HG03196 (cell line): ENCODE results near the gene TMEM38A.
"Not testable (repeated sequence)": the region's sequence is repeated elsewhere in the genome, so short reads cannot be mapped to it uniquely, and the experiment has no call there.

Experiments
- ATAC-seq: cut with Tn5 transposase; IDR thresholded peaks from one replicate; pipeline ENCODE4 v1.9.1; 2021; ENCODE audit not compliant: unreplicated experiment

Gene TMEM38A

DNA sequence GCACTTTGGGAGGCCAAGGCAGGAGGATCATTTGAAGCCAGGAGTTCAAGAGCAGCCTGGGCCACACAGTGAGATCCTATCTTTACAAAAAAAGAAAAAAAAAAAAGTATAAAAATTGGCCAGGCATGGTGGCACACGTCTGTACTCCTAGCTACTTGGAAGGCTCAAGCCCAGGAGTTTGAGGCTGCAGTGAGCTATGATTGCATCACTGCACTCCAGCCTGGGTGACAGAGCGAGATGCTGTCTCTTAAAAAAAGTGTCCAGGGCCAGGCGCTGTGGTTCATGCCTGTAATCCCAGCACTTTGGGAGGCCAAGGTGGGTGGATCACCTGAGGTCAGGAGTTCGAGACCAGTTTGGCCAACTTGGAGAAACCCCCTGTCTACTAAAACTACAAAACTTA, 12.9 kb downstream of the TMEM38A start:
- ATAC-seq, result not testable (repeated sequence)

DNA sequence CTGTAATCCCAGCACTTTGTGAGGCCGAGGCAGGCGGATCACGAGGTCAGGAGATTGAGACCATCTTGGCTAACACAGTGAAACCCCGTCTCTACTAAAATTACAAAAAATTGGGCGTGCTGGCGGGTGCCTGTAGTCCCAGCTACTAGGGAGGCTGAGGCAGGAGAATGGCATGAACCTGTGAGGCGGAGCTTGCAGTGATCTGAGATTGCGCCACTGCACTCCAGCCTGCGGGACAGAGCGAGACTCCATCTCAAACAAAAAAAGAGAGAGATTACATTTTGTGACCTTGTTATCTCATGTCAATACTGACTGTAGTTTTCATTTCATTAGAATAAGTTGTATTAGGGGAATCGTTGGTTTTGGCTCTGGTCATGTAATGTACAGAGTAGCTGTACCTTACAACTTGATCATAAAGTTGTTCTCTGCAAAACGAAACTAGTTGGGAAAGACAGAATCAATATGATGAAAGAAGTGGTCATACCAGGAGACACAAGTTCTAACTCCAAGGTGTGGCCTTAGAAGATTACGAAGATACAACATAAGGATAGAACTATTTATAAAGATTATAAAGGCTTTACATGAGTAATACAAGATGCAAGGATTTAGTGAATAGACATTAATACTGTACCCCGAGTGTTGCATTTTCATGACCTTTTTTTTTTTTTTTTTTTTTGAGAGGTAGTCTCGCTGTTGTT, 15.3 kb downstream of the TMEM38A start:
- ATAC-seq, result no peak

DNA sequence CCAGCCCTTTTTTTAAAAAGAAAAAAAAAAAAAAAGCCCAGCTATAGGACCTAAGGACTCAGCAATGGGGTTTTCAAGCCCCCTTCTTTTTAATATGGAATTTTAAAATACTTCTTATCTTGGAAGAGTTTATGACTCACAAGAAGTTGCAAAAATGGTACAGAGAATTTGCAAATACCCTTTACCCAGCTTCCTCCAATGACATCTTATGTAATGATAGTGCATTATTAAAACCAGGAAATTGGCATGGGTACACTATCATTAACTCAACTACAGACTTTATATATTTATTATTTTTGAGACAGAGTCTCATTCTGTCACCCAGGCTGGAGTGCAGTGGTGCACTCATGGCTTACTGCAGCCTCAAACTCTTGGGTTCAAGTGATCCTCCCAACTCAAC, 16.1 kb downstream of the TMEM38A start:
- no peak for ATAC-seq

DNA sequence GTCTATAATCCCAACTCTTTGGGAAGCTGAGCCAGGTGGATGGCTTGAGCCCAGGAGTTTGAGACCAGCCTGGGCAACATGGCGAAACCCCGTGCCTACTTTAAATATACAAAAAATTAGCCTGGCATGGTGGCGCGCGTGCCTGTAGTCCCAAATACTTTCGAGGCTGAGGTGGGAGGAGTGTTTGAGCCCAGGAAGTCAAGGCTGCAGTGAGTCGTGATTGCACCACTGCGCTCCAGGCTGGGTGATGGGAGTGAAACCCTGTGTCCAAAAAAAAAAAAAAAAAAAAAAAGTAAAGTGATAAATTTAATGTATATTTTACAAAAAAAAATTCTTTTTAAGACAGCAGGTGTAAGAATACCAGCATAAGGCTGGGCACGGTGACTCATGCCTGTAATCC, 17.6 kb downstream of the TMEM38A start:
- no peak for ATAC-seq

DNA sequence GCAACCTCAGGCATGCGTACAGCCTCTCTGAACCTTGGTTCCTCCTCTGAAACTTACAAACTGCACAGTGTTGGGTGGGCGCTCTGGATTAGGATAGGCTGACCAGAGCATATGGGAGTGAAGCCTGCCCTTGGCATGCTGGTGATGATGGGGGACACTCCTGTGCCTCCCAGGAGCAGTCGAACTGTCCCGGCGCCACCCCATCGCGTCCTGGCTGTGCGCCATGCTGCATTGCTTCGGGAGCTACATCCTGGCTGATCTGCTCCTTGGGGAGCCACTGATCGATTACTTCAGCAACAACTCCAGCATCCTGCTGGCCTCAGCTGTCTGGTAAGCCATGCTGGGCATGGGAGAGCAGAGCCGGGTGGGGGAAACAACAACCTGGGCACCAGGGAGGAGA, 18.9 kb downstream of the TMEM38A start:
- ATAC-seq, result no peak

DNA sequence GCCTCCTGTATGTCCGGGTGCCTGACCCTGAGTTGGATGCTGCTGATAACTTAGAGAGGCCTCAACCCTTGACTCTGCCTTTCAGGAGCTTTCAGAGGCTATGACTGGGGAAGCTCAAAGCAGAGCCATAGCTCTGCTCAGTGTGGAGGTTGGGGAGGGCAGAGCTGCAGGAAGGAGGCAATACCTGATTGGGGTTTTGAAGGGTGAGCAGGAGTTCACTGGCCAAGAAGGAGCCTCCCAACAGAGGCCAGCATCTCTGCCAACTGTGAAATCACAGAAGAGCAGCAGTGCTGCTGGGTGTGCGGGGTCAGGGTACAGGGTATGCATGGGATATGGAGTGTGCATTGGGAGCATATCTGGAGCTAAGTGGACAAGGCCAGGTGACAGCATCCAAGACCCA, 21.6 kb downstream of the TMEM38A start:
- ATAC-seq, result no peak

DNA sequence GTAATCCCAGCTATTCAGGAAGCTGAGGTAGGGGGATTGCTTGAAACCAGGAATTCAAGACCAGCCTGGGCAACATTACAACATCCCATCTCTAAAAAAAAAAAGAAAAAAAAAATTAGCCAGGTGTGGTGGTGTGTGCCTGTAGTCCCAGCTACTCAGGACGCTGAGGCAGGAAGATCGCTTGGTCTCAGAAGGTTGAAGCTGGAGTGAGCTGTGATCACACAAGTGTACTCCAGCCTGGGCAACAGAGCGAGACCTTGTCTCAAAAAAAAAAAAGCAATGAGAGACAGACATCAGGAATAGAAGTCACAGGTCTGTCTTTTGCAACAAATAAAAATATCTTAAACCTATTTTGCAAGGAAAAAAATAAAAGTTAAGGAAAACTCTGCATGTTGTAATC, 23.3 kb downstream of the TMEM38A start:
- no peak for ATAC-seq

DNA sequence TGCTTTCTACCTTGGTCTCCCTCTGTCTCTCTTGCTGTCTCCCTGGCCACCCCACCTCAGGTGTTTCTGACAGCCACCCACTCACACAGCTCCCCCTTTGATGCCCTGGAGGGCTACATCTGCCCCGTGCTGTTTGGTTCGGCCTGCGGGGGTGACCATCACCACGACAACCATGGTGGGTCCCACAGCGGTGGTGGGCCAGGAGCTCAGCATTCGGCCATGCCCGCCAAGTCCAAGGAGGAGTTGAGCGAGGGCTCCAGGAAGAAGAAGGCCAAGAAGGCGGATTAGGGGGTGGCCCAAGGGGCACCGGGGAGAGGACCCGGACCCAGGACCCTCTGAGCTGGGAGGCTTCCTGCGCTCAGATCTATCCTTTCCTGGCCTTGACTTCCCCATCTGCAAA, 27.1 kb downstream of the TMEM38A start:
- no peak for ATAC-seq

DNA sequence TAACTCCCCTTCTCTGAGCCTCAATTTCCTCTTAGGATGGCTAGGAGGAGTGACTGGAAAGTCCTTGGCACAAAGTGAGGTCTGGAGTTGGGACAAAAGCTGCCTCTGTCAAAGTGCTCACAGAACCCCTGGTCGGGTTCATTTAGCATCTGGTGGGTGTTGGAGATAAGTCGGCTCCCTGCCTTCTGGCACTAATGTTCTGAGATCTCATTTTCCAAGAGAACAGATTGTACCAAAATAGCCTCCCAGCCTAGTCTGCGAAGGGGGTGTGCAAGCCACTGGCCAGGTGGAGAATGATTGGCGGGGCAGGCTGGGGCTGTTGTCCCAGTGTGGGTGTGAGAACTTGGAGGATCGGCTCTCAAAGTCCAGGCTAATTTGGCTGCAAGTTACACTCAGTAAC, 38.0 kb downstream of the TMEM38A start:
- ATAC-seq, result no peak

DNA sequence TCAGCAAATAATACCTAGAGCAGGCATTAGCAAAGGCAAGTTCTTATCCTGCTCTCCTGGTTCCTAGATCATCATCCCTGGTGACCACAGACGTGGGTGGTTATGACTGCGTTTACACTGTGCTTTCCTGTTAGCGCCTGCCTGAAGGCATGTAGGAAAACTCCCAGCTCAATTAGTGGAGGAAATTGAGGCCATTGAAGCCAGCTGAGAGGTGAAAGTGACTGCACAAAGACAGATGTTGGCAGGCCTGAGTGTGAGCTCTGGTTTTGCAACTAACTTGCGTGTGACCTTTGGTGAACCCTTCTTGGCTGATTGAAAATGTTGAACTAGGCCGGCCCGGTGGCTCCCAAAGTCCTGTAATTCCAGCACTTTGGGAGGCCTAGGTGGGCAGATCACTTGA, 41.2 kb downstream of the TMEM38A start:
- ATAC-seq, result no peak

GRCh38 chr19:16703677-16704076, 42.7 kb downstream of the TMEM38A start:
- no peak for ATAC-seq

GRCh38 chr19:16710870-16711269, 49.9 kb downstream of the TMEM38A start:
- ATAC-seq, result not testable (repeated sequence)

DNA sequence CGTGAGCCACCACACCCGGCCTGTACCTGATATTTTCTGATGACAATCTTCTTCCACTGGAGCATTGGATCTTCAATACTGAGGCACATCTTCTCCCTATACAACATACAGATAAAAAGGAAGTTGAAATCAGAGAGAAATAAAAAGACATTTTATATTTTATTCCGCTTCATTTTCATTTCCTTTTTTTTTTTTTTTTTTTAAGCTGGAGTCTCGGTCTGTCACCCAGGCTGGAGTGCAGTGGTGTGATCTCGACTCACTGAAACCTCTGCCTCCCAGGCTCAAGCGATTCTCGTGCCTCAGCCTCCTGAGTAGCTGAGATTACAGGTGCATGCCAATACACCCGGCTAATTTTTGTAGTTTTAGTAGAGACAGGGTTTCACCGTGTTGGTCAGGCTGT, 51.4 kb downstream of the TMEM38A start:
- not testable (repeated sequence) for ATAC-seq

DNA sequence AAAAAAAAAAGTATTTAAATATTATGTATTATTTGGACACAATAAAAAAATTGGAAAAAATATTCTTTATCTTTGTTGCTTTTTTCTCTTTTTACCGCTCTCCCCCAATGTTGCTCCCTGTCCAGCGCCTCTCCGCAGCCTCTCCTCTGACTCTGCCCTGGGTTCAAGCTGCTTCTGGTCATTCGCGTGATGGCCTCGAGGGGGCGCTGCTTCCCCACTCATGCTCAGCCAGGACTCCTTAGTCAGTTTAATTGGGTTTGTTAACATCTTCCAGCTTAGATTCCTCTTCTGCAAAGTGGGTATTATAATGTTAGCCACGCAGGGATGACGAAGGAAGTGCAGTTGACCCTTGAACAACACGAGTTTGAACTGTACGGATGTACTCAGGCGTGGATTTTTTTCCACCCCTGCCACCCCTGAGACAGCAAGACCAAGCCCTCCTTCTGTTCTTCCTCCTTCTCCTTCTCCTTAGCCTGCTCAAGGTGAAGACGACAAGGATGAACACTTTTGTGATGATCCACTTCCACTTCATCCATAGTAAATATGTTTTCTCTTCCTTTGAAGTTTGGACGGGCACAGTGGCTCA, 53.9 kb downstream of the TMEM38A start:
- ATAC-seq, result no peak

- ATAC-seq, result no peak
These were observed 54.7 kb downstream of the TMEM38A start for GRCh38 chr19:16715611-16716010.

- no peak for ATAC-seq
These were observed 60.1 kb downstream of the TMEM38A start for GRCh38 chr19:16721051-16721450.

DNA sequence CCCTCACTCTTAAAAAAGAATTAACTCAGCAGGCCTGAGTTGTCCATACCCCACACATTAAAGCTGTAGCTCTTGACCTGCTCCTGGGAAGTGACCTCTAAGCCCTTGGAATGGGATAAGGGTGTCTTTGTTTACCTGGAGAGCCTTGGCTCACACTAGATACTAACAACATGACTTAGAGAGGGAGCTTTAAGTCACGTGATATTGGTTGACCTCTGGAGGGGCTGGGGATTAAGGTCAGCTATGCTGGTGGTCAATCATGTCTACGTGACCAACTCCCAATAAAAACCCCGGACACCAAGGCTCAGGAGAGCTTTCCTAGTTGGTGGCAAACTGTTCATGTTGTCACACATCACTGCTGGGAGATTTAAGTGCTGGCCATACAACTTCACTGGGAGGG, 61.7 kb downstream of the TMEM38A start:
- no peak for ATAC-seq

DNA sequence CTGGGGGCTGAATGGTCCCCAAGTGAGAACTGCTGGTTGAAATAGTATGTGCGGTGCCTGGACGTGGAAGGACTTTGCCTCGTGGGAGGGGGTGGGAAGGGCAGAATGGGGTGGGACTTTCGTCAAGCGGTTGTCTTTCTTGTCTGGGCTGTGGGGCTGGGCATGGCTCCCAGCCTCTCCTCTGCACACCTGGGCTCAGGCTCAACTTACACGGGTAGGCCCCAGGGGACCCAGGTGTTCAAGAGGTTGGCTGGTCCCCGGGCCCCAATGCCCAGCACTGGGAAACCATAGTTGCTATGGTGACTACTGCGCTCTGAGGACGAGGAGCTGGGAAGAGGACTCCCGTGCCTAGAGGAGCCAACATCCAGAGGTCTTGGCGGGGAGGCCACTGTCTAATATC, 66.0 kb downstream of the TMEM38A start:
- no peak for ATAC-seq

DNA sequence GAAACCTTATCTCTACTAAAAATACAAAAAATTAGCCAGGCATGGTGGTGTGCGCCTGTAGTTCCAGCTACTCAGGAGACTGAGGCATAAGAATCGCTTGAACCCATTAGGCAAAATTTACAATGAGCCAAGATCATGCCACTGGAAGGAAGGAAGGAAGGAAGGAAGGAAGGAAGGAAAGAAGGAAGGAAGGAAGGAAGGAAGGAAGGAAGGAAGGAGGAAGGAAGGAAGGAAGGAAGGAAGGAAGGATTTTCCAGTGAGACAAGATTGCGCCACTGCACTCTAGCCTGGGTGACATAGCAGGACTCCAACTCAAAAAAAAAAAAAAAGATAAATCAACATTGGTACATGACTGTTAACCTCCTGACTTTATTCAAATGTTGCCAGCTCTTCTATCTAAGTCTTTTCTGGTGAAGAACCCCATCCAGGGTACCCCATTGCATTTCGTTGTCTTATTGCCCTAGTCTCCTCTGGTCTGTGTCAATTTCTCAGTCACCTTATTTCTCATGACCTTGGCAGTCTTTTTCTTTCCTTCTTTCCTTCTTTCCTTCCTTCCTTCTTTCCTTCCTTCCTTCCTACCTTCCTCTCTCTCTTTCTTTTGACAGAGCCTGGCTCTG, 74.8 kb downstream of the TMEM38A start:
- not testable (repeated sequence) for ATAC-seq

- ATAC-seq, result no peak
These were observed 75.8 kb downstream of the TMEM38A start for GRCh38 chr19:16736709-16737108.

DNA sequence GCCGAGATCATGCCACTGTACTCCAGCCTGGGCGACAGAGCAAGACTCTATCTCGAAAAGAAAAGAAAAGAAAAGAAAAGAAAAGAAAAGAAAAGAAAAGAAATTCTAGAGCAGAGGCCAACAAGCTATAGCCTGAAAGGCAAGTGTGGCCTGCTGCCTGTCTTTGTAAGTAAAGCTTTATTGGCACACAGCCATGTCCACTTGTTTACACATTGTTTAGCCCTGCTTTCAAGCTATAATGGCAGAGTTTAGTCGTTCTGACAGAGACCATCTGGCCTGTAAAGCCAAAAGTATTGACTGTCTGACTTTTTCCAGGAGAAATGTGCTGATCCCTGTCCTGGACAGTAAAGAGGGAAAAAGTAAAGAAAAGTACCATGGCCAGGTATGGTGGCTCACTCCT, 77.0 kb downstream of the TMEM38A start:
- ATAC-seq, result no peak

DNA sequence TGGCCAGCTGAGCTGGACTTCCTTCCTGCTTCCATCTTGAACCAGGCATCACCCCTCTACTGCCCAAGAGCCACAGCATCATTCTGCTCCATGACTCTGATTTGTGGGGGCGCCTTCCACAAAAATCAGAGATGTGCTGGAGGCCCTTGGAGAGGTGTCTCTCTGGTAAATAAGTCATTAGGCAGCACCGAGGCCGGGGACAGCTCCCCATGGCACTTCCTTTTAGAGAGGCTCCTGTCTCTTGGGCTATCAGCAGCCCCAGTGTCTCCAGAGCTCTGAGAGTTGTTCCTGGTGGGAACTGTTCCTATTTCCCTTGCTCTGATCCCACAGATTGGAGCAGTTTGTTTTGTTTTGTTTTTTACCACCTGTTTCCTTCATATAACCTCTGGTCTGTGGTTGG, 78.6 kb downstream of the TMEM38A start:
- ATAC-seq, result no peak
